CD1c-positive myeloid dendritic cell (primary cell): ENCODE data around the gene MYO10.
"Not testable (repeated sequence)": the region's sequence is repeated elsewhere in the genome, so short reads cannot be mapped to it uniquely, and the experiment has no call there.

ENCODE experiments used
- DNase-seq: peaks from one replicate; pipeline ENCODE4 v3.0.0-alpha.2; 2016; ENCODE audit errors: extremely low spot score

MYO10 gene

GRCh38 chr5:16886793-16887345 lies 49.2 kb downstream of the MYO10 start:
- DNase-seq, result no peak

GRCh38 chr5:16886366-16886736 lies 49.7 kb downstream of the MYO10 start:
- no peak for DNase-seq

- no peak for DNase-seq
Observed at GRCh38 chr5:16885635-16886365, 50.3 kb downstream of the MYO10 start.

- no peak for DNase-seq
Observed at GRCh38 chr5:16884595-16884994, 51.5 kb downstream of the MYO10 start.

GRCh38 chr5:16883806-16884205 lies 52.3 kb downstream of the MYO10 start:
- no peak for DNase-seq

- no peak for DNase-seq
Observed at GRCh38 chr5:16883176-16883575, 52.9 kb downstream of the MYO10 start.

- DNase-seq, result no peak
Observed at GRCh38 chr5:16881251-16881650, 54.8 kb downstream of the MYO10 start.

- DNase-seq, result no peak
Observed at GRCh38 chr5:16880547-16880946, 55.5 kb downstream of the MYO10 start.

- no peak for DNase-seq
Observed at GRCh38 chr5:16879650-16880049, 56.4 kb downstream of the MYO10 start.

GRCh38 chr5:16879191-16879590 lies 56.9 kb downstream of the MYO10 start:
- DNase-seq, result no peak

- DNase-seq, result no peak
Observed at GRCh38 chr5:16877267-16877935, 58.7 kb downstream of the MYO10 start.

- DNase-seq, result not testable (repeated sequence)
Observed at GRCh38 chr5:16874424-16874823, 61.7 kb downstream of the MYO10 start.

GRCh38 chr5:16871746-16872339 lies 64.2 kb downstream of the MYO10 start:
- no peak for DNase-seq

GRCh38 chr5:16870878-16871277 lies 65.2 kb downstream of the MYO10 start:
- DNase-seq, result no peak

GRCh38 chr5:16869821-16870796 lies 66.0 kb downstream of the MYO10 start:
- no peak for DNase-seq

- DNase-seq, result no peak
Observed at GRCh38 chr5:16867577-16867953, 68.5 kb downstream of the MYO10 start.

- no peak for DNase-seq
Observed at GRCh38 chr5:16866795-16867576, 69.1 kb downstream of the MYO10 start.

- DNase-seq, result no peak
Observed at GRCh38 chr5:16866273-16866672, 69.8 kb downstream of the MYO10 start.

GRCh38 chr5:16865151-16865550 lies 70.9 kb downstream of the MYO10 start:
- no peak for DNase-seq

- DNase-seq, result no peak
Observed at GRCh38 chr5:16864631-16865131, 71.4 kb downstream of the MYO10 start.

GRCh38 chr5:16863469-16863946 lies 72.6 kb downstream of the MYO10 start:
- no peak for DNase-seq
